Neural progenitor cell (in vitro differentiated cells): Measurements from ENCODE around the gene RARA. TPM values are rescaled to one million over a fixed set of nuclear protein-coding genes. Genes with fewer than 3 reads are reported as not detected.

Source experiments
- DNase-seq: peaks from one replicate; pipeline ENCODE4 v3.0.0-alpha.2; 2016; ENCODE audit warnings: low spot score
- H2AFZ ChIP-seq: fragments of 200-600 bp; sonication (generic); replicated peaks from 2 replicates; pipeline ENCODE4 v1.6.1; 2016; ENCODE audit warnings: antibody characterized with exemption
- H3F3A ChIP-seq: fragments of 200-600 bp; sonication (generic); 2 replicates; pipeline ENCODE4 v1.6.1; 2016; ENCODE audit warnings: antibody characterized with exemption, low read depth
- H3K27ac ChIP-seq: fragments of 200-600 bp; sonication (generic); 2 replicates; pipeline ENCODE4 v1.5.1; 2016; ENCODE audit warnings: mild to moderate bottlenecking
- H3K27me3 ChIP-seq: fragments of 200-600 bp; sonication (generic); 2 replicates; pipeline ENCODE4 v1.6.1; 2016; ENCODE audit warnings: mild to moderate bottlenecking, moderate library complexity
- H3K36me3 ChIP-seq: fragments of 200-600 bp; sonication (generic); 2 replicates; pipeline ENCODE4 v1.5.1; 2016
- H3K4me1 ChIP-seq: fragments of 200-600 bp; sonication (generic); 2 replicates; pipeline ENCODE4 v1.6.1; 2016; ENCODE audit warnings: mixed run types
- H3K4me2 ChIP-seq: fragments of 200-600 bp; sonication (generic); 2 replicates; pipeline ENCODE4 v1.6.1; 2016
- H3K4me3 ChIP-seq: fragments of 200-600 bp; sonication (generic); 2 replicates; pipeline ENCODE4 v1.5.1; 2016
- H3K79me2 ChIP-seq: fragments of 200-600 bp; sonication (generic); 2 replicates; pipeline ENCODE4 v1.6.1; 2016; ENCODE audit warnings: low read depth
- H3K9ac ChIP-seq: fragments of 200-600 bp; sonication (generic); 2 replicates; pipeline ENCODE4 v1.6.1; 2016
- H3K9me3 ChIP-seq: fragments of 200-600 bp; sonication (generic); 2 replicates; pipeline ENCODE4 v1.5.1; 2016; ENCODE audit warnings: low read depth
- H4K20me1 ChIP-seq: fragments of 200-600 bp; sonication (generic); 2 replicates; pipeline ENCODE4 v1.6.1; 2016; ENCODE audit warnings: low read depth
- H3K27ac Mint-ChIP-seq: 3 replicates; pipeline ENCODE4 v1.8.0; 2021; ENCODE audit warnings: mixed read lengths
- H3K27me3 Mint-ChIP-seq: 2 replicates; pipeline ENCODE4 v1.8.0; 2022; ENCODE audit warnings: low read depth, mild to moderate bottlenecking, inconsistent platforms, moderate library complexity, mixed read lengths; ENCODE audit not compliant: insufficient read depth
- H3K36me3 Mint-ChIP-seq: 3 replicates; pipeline ENCODE4 v1.8.0; 2021; ENCODE audit warnings: mixed read lengths
- H3K4me1 Mint-ChIP-seq: 3 replicates; pipeline ENCODE4 v1.8.0; 2021; ENCODE audit warnings: mixed read lengths
- H3K4me3 Mint-ChIP-seq: 3 replicates; pipeline ENCODE4 v1.8.0; 2021; ENCODE audit warnings: mild to moderate bottlenecking, moderate library complexity, mixed read lengths
- H3K9me3 Mint-ChIP-seq: 3 replicates; pipeline ENCODE4 v1.8.0; 2020; ENCODE audit warnings: mixed read lengths
- EZH2 ChIP-seq: fragments of 200-600 bp; sonication (generic); IDR thresholded peaks from 2 replicates; pipeline ENCODE4 v1.6.1; 2017; ENCODE audit warnings: antibody characterized with exemption, mild to moderate bottlenecking, moderate library complexity
- EZH2phosphoT487 ChIP-seq: fragments of 200-600 bp; sonication (generic); IDR thresholded peaks from 2 replicates; pipeline ENCODE4 v1.6.1; 2017; ENCODE audit warnings: antibody characterized with exemption
- total RNA-seq: library from RNA; depleted of rRNA; stranded (reverse); fragments of >200 nt; gene quantifications from 2 replicates; pipeline ENCODE4 v1.2.3, GENCODE V29; 2015; ENCODE audit warnings: low replicate concordance
- TF ChIP-seq, protein P1 (sequence below): fragments of 200-600 bp; sonication (generic); IDR thresholded peaks from 2 replicates; pipeline ENCODE4 v1.5.1; 2017; ENCODE audit warnings: antibody characterized with exemption, mild to moderate bottlenecking

The RARA gene
- total RNA-seq, 1 donor from 2014 or later = 9.0 TPM

DNA sequence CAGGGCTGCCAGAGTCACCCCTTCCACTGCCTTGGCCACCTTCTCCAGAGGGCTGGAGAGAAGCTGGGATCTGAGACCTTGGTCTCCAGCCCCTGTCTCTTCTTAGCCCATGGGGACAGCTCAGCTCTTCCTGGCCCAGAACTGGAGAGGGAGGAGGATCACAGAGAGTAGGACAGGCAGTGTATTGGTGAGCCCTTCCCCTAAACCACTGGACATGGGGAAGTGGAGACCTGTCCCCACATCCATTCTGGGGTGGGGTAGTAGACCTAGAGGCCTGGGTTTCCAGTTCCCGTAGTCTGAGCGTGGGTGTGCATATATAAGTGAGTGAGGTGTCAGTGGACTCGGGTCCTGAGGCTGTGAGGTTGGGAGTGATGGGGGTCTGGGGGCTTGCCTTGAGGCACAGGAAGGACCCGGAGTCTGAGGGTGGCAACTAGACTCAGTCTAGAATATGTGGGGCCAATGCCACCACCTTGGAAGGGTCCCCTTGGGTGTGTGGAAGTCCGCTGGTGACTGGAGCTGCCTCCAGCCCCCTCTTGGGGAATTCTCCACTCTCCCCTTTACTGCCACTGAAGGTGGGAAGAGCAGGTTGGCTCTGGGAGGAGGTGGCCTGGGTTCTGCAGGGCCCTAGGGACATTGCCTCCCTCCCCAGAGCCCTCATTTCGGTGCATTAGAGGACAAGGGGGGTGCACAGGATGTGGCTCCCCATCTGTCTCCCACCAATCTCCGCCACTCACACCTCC lies 35.6 kb downstream of the RARA start:
- peaks cover 68% of the 10 kb centered on the region for H3K4me1 Mint-ChIP-seq
- no peak overlapping the region for H3K27ac ChIP-seq
- H3F3A ChIP-seq = peaks cover 49% of the 10 kb centered on the region
- H3K4me3 ChIP-seq = peak overlapping the region; percentile 60
- no peak overlapping the region for H3K27ac Mint-ChIP-seq
- DNase-seq = no peak
- peaks cover 68% of the 10 kb centered on the region for H3K27me3 ChIP-seq
- no peaks in the 10 kb centered on the region for H3K79me2 ChIP-seq
- peaks cover 9% of the 10 kb centered on the region for H3K27me3 Mint-ChIP-seq
- H3K36me3 Mint-ChIP-seq = peaks cover 4% of the 10 kb centered on the region
- H3K9ac ChIP-seq = no peak overlapping the region
- no peaks in the 10 kb centered on the region for H3K9me3 ChIP-seq
- peaks cover 68% of the 10 kb centered on the region for H3K4me1 ChIP-seq
- peaks cover 89% of the 10 kb centered on the region for H4K20me1 ChIP-seq
- no peaks in the 10 kb centered on the region for H3K36me3 ChIP-seq
- peak overlapping the region; percentile 98 for H3K4me2 ChIP-seq
- H2AFZ ChIP-seq = no peak overlapping the region
- TF ChIP-seq EZH2 (no peak), EZH2phosphoT487 (no peak)
- TF ChIP-seq, protein P1, sequence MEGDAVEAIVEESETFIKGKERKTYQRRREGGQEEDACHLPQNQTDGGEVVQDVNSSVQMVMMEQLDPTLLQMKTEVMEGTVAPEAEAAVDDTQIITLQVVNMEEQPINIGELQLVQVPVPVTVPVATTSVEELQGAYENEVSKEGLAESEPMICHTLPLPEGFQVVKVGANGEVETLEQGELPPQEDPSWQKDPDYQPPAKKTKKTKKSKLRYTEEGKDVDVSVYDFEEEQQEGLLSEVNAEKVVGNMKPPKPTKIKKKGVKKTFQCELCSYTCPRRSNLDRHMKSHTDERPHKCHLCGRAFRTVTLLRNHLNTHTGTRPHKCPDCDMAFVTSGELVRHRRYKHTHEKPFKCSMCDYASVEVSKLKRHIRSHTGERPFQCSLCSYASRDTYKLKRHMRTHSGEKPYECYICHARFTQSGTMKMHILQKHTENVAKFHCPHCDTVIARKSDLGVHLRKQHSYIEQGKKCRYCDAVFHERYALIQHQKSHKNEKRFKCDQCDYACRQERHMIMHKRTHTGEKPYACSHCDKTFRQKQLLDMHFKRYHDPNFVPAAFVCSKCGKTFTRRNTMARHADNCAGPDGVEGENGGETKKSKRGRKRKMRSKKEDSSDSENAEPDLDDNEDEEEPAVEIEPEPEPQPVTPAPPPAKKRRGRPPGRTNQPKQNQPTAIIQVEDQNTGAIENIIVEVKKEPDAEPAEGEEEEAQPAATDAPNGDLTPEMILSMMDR = no peak
- peak overlapping the region; percentile 78 for H3K4me3 Mint-ChIP-seq
- no peaks in the 10 kb centered on the region for H3K9me3 Mint-ChIP-seq

DNA sequence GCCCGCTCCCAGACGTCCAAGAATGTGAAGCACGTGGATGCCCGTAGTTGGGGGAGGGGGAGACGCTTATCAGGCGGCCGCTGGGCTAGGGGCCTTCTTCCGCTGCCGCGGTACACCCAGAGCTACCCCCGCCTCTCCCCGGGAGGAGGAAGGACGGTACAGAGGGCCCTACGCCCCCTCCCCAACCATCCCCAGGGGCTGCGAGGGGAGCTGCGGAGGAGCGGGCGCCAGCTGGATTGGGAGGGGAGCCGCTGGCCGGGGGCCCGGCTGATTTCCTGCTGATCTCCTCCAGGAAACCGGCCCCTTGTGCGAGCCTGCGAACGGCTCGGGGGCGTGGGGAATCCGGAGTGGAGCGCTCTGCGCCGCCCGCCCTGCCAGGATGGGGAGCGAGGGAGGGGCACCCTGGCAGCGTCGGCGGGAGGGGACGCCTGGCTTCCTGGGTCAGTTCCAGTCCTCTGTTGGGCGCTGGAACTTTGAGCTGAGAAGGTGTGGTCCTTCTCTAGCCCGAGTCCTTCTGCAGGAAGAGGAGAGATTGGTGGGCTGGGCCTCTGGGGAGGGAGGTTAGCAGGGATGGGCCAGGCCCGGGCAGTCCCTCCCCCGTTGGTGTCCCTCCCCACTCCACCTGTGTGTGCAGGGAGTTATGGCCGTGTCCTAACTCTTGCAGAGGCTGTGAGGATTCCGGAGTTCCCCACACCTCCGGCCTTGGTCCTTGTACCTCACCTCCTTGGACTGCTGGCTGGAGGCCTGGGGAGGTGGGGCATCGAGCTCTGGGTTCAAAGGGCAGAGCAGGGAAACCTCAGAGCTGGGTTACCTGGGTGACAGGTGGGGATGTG lies 36.4 kb downstream of the RARA start:
- TF ChIP-seq EZH2phosphoT487 = no peak
- TF ChIP-seq EZH2 = no peak
- TF ChIP-seq, protein P1 = no peak
- H3K36me3 Mint-ChIP-seq = peaks cover 4% of the 10 kb centered on the region
- H3K9me3 ChIP-seq = no peaks in the 10 kb centered on the region
- H3K4me3 Mint-ChIP-seq = peak overlapping the region; percentile 78
- H3K9ac ChIP-seq = no peak overlapping the region
- peak; percentile 90 for DNase-seq
- peak overlapping the region; percentile 60 for H3K4me3 ChIP-seq
- peak overlapping the region; percentile 81 for H2AFZ ChIP-seq
- H3F3A ChIP-seq = peaks cover 47% of the 10 kb centered on the region
- peaks cover 74% of the 10 kb centered on the region for H3K4me1 Mint-ChIP-seq
- H3K4me2 ChIP-seq = peak overlapping the region; percentile 98
- H3K9me3 Mint-ChIP-seq = no peaks in the 10 kb centered on the region
- no peaks in the 10 kb centered on the region for H3K79me2 ChIP-seq
- peaks cover 9% of the 10 kb centered on the region for H3K27me3 Mint-ChIP-seq
- no peaks in the 10 kb centered on the region for H3K36me3 ChIP-seq
- H3K27me3 ChIP-seq = peaks cover 60% of the 10 kb centered on the region
- H3K4me1 ChIP-seq = peaks cover 75% of the 10 kb centered on the region
- no peak overlapping the region for H3K27ac Mint-ChIP-seq
- peaks cover 88% of the 10 kb centered on the region for H4K20me1 ChIP-seq
- no peak overlapping the region for H3K27ac ChIP-seq

DNA sequence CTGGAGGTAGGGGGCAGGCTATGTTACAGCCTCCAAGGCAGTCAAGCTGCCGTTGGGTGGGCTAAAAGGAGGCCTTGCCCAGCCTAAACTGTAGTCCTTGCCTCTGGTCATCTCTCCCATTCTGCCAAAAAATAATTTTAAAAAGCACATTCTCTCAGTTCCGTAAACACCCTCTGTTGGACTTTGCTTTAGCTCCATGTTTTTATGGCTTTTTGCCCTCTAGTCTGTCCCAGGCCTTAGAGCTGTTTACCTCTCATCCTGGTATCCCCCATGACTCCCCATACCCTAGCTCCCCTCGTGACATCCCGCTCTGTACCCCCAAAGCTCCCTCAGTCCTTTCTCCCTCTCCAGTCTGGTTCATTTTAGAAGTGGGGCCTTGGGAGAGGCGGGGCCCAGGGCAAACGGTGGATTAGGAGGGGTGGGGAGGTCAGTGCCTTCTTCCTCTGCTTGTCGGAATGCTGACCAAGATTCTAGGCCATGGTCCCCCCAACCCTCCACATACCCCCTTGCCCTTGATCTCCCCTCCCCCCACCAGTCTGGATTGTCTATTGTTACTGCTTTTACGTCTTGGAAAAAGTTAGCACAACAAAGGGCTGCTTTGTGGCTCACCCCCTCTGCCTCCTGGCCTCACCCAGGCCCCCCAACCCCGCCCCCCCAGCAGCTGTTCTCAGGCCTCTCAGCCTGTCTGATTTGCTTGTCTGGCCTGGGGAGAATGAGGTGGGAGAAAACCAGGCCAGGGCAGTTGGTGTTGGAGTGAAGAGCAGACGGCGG lies 37.2 kb downstream of the RARA start:
- Histone ChIP-seq H3F3A (peaks cover 39% of the 10 kb centered on the region), H2AFZ (no peak overlapping the region), H3K27ac (no peak overlapping the region), H3K36me3 (no peaks in the 10 kb centered on the region), H3K27me3 (peaks cover 52% of the 10 kb centered on the region), H3K9me3 (no peaks in the 10 kb centered on the region), H3K4me3 (no peak overlapping the region), H3K4me1 (peaks cover 76% of the 10 kb centered on the region), H3K79me2 (no peaks in the 10 kb centered on the region), H3K9ac (no peak overlapping the region), H4K20me1 (peaks cover 85% of the 10 kb centered on the region), H3K4me2 (peak overlapping the region; percentile 98)
- peaks cover 4% of the 10 kb centered on the region for H3K36me3 Mint-ChIP-seq
- peak overlapping the region; percentile 78 for H3K4me3 Mint-ChIP-seq
- peaks cover 9% of the 10 kb centered on the region for H3K27me3 Mint-ChIP-seq
- peaks cover 76% of the 10 kb centered on the region for H3K4me1 Mint-ChIP-seq
- TF ChIP-seq, protein P1 = no peak
- TF ChIP-seq EZH2 (no peak), EZH2phosphoT487 (no peak)
- no peak overlapping the region for H3K27ac Mint-ChIP-seq
- DNase-seq = no peak
- H3K9me3 Mint-ChIP-seq = no peaks in the 10 kb centered on the region
